ENCODE data around the gene CACNB4.
"Not testable (repeated sequence)": the region's sequence is repeated elsewhere in the genome, so short reads cannot be mapped to it uniquely, and the experiment has no call there.

CACNB4 gene

GRCh38 chr2:151817929-151818328 is 280.9 kb downstream of the CACNB4 start:
- DNase-seq (ENCODE audit: low read depth): no peak

DNA sequence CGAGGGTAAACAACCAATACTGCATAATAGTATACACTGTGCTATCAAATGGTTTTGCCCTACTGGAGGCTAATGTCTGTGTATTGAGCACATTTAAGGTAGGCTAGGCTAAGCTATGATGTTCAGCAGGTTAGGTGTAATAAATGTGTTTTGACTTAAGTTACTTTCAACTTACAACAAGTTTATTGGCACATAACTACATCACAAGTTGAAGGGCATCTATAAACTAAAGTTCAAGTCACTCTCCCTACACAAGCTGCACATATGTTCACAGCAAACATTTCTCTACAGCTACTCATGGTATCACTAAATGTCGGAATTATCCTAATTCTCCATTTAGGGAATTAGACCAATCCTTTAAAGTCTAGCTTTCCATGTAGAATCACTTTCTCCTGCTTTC is 282.0 kb downstream of the CACNB4 start:
- no peak for DNase-seq (ENCODE audit: low read depth)

GRCh38 chr2:151815821-151816489 is 282.9 kb downstream of the CACNB4 start:
- no peak for DNase-seq (ENCODE audit: low read depth)

DNA sequence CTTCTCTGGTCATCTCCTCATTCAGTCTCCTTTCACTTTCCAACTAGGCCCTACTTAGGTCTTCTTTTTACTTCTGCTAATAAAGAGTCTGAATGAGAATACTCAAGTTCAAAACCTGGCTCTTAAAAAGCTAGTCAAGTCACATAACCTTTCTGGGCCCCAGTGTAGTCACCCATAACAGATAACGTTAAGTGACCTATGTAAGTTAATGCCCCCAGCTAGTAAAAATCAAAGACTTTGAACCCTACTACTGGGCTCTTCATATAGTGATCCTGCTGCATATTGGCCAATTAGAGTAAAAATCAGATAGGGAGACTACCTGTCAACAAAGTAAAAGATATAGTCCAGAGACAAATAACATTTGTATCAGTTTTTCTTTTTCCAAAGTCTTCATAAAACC is 288.4 kb downstream of the CACNB4 start:
- no peak for DNase-seq (ENCODE audit: low read depth)

DNA sequence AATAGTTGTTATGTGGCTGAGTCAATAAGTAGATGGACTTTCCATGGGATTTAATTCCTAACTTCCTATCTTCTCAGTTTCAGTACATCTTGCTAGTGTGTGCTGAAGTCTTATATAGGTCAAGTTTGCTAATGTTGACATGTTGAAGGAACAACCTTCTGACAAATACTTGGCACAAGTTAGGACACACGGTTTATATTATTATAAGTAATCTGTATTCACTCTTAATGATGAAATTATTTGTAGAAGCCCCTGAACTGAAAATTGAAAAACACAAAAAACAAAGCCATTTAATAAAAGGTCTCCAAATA is 289.8 kb downstream of the CACNB4 start:
- DNase-seq (ENCODE audit: low read depth): no peak

DNA sequence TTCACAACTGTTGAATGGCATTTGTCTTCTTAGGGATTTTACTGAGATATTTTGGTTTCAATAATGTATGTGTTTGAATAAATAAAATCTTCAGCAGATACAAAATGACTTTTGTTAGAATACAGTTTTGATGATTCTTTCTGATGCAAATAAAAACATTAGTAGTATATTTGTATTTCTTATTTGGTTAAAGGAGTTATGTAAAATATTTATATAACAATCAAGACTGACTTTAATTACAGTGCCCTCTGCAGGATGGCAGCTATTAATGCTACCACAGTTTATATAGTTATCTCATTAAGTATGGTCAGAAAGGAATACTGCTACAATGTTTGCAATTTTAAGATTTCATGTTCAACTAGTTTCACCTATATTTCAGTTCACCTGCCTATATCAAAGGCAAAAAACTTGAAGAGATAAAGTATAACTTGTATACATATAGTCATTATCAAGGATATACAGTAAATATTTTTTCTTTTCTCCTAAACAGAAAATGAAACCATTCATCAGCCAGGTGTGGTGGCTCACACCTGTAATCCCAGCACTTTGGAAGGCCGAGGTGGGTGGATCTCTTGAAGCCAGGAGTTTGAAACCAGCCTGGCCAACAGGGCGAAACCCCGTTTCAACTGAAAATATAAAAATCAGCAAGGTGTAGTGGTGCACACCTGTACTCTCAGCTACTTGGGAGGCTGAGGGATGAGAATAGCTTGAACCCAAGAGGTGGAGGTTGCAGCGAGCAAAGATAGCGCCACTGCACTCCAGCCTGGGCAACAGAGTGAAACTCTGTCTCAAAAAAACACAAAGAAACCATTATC is 290.4 kb downstream of the CACNB4 start:
- no peak for DNase-seq (ENCODE audit: low read depth)

DNA sequence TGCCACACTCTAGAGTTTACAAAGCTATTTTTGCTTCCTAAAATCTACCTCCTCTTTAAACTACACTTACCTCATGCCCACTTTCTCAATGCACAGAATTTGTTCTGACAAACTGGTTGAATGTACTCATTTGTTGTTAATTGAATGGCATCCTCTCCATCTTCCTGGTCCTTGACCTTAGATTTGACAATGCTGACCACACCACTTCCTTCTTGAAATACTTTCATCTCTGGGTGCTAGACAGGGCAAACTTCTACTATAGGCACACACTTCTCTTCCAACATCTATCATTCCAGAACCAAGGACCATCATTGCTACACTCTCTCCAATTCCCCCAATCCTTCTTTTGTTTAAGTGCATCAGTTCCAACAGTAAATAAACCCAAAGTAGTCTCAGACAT is 292.9 kb downstream of the CACNB4 start:
- no peak for DNase-seq (ENCODE audit: low read depth)

- DNase-seq (ENCODE audit: low read depth): no peak
Observed at GRCh38 chr2:151805343-151805742, 293.5 kb downstream of the CACNB4 start.

DNA sequence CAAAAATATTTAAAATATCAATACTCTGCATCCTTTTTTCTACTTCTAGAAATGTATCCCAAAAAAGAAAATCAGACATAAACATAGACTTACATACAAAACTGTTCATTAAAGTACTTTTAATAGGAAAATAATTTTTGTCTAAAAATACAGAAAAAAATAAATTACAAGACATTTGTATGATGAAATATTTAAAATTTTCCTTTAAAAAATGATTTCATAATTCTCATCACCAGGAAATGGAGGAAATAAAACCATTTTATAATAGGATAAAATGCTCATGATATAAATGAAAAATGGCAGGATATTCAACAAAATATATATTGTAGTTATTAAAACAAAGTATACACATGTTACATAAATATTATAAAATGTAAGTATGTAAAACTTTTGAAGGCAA is 295.0 kb downstream of the CACNB4 start:
- DNase-seq (ENCODE audit: low read depth): no peak

DNA sequence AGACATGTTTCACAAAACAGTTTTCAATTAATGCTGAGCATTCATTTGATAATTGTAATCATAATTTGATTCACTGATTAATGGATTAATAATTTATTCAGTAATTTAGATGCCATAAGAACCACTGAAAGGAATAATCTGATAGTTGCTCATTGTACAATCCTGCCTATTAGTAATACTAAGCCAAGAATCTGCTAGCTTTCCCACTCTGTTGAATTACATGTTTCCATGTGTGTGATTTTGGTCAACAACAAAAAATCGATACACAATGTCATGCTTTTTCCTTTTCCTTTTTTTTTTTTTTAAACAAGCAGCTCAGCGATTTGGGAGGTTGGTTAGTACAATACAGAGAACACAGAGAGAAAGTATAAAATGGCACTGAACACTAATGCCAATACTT is 296.5 kb downstream of the CACNB4 start:
- DNase-seq (ENCODE audit: low read depth): no peak

DNA sequence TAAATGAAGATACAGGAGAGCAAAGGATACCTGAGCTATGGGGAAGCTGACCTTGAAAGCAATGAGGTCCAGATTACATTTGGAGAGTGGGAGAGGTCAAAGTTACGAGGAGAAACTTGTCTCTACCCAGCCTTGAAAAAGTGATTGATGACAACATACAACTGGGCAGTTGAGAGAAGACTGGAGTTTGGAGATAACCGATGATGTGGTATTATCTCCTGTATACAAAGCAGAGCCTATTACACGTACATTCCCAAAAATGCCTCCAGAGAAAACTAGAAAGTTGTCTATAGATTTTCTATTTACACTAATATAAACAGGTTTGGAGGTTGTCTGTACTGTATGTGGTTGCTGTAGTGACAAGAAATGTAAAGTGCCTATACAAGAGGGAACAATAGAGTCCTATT is 299.0 kb downstream of the CACNB4 start:
- DNase-seq (ENCODE audit: low read depth): no peak

DNA sequence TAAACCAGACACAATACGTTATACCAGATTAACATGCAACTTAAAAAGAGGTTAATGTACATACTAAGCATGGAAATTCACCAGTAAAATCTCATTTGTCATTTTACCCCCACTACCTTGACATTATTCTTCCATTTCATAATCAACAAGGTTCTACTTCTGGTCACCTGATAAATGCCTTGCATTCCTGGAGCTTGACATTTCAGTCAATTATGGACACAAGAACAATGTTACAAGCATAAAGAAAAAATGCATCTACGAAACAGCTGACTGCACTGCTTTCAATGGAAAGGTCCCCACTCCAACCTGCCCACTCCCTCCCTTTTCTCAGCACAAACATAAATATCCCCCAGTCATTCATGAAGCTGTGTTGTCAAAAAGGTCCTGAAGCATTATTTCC is 302.1 kb downstream of the CACNB4 start:
- no peak for DNase-seq (ENCODE audit: low read depth)

GRCh38 chr2:151795646-151796240 is 303.1 kb downstream of the CACNB4 start:
- DNase-seq (ENCODE audit: low read depth): no peak

DNA sequence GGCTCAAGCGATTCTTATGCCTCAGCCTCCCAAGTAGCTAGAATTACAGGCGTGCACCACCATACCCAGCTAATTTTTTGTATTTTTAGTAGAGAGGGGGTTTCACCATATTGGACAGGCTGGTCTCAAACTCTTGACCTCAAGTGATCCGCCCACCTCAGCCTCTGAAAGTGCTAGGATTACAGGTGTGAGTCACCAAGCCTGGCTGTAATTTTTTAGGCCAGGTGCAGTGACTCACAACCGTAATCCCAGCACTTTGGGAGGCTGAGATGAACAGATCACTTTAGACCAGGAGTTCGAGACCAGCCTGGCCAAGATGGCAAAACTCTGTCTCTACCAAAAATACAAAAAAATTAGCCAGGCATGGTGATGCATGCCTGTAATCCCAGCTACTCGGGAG is 304.4 kb downstream of the CACNB4 start:
- DNase-seq (ENCODE audit: low read depth): not testable (repeated sequence)

DNA sequence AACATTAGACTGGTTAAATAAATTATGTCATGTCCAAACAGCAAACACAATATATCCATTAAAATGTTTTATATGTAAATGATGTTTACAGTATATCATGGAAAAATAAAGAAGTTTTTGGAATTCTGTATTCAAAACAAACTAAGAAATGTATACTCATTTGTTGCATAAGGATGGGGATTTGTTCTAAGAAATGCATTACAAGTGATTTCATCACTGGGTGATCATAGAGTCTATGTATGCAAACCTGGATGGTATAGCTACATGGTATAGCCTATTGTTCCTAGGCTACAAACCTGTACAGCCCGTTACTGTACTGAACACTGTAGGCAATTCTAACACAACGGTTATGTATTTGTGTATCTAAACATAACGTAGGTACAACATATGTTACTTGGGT is 305.7 kb downstream of the CACNB4 start:
- DNase-seq (ENCODE audit: low read depth): no peak

DNA sequence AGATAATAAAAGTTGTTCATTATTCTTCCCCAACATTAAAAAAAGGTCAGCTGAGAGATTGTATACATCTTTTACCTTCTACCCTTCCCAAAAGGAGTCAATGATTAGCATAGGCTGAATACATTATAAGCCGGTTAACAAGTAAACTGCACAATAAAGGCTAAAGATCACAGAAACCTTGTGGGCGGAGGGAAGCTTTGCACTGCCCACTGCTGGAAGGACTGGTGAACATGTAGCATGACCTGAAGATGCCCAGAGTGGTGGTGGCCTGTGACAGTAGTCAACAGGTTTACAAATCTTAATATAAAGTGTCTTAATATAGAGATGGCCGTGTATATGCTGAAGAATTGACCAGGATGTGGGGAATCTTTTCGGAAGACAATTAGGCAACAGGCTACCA is 306.3 kb downstream of the CACNB4 start:
- no peak for DNase-seq (ENCODE audit: low read depth)

- no peak for DNase-seq (ENCODE audit: low read depth)
Observed at GRCh38 chr2:151791545-151791944, 307.3 kb downstream of the CACNB4 start.

DNA sequence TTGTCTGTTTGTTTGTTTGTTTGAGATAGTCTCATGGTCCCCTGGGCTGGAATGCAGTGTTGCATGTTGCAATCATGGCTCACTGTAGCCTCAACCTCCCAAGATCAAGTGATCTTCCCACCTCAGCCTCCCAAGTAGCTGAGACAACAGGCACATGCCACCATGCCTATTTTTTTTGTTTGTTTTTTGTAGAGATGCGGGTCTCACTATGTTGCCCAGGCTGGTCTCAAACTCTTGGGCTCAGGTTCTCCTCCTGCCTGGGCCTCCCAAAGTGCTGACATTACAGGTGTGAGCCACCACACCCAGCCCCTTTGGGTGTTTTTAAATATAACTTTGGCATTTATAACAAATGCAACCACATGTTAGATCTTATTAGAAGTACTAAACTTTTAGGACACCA is 308.2 kb downstream of the CACNB4 start:
- no peak for DNase-seq (ENCODE audit: low read depth)

DNA sequence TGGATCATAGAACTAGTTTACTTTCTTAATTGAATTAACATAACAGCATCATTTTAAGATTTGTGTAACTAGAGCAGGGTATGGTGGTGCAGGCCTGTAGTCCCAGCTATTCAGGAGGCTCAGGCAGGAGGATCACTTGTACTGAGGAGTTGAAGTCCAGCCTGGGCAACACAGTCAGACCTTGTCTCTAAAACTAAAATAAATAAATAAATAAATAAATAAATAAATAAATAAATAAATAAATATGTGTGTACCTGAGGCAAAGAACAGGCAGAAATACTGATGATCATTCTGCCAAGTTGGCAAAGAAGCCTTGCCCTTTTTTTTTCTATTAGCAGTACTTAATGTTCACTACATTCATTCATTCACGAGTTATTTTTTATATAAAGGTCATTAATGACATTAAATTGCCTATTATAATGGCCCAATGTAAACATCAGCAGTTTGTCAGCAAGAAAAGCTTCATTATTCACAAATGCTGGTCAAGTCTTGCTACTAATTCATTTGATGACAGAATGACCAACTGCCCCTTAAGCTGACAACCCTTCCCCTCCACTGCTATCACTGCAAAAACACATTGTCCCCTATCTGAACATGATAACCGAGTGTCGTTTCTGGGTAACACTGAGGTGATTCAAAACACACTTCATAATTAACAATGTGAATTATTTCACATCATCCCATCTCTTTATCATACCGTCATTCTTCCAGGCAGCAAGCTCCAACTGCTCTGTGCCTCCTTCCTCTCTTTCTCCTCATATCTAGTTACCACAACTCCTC is 309.6 kb downstream of the CACNB4 start:
- no peak for DNase-seq (ENCODE audit: low read depth)

DNA sequence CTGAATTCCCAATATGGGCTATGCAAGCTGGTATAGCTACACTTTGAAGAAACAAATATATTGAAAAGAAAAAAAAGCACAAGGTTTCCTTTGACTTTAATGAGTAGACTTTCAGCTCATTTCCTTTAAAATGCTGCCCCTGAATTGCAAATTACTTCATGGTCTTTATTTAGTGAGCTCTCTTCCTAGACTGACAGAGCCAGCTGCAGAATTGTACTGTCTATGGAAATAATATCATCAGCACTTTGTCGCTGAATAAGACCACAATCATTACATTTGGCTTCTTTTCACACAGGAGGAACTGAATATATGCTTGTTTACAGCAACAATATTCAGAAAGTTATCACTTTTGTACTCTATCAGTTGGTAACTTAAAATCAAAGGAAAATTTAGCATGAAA is 312.4 kb downstream of the CACNB4 start:
- DNase-seq (ENCODE audit: low read depth): no peak

- DNase-seq (ENCODE audit: low read depth): no peak
Observed at GRCh38 chr2:151786077-151786476, 312.8 kb downstream of the CACNB4 start.

DNA sequence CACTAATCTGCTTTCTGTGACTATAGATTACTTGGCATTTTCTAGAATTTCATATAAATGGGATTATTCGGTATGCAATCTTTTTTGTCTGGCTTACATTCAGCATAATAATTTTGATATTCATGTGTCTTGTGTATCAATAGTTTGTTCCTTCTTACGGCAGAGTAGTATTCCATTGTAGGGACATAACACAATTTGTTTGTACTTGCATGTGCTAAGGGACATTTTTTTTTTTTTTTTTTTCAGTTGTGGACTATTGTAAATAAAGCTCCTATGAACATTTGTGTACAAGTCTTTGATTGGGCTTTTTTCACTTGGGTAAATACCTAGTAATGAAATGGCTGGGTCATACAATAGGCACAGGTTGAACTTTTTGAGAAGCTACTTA is 315.7 kb downstream of the CACNB4 start:
- DNase-seq (ENCODE audit: low read depth): no peak

Measured in activated gamma-delta T cell treated with anti-CD3 and anti-CD28 coated beads, Interleukin-2, amount 50 U/mL, for 16 hours (primary cell).